ENCODE measurements around the gene RBM38.

DNA sequence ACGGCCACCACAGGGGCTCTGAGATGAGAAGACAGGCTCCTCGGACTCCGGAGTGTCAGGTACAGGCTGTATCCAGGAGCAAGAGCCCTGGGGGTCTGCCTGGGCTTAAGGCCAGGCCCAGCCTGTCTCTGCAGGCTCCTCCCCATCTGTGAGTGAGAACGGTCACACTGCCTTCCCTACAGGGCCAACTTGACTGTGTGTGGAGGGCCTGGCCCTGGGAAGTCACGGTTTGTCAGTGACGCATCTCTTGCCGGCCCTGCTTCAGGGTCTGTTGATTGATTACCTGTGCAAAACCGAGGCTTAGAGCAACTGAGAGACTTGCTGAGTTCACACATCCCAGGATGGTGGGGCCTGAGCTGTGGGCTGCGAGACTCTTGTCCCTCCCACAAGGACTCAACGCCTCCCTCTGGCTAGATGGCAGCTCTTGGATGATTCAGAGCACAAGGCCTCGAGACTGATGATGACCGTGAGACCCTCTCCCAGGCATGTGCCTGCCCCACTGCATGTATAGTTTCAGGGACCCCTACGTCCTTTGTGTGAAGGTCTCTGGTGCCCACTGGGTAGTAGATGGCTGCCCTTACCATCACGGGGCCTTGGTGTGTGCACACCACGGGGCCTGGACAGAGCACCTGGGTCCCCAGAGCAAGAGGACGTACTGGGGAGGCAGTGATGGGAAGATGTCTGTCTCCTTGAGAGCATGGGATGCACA, 5.9 kb downstream of the RBM38 start:
- TF ChIP-seq MYC (IDR thresholded peaks at IDR 0.05; ENCODE audit: borderline replicate concordance, low read length) (no peak), POLR2A (IDR thresholded peaks at IDR 0.05; ENCODE audit: low read length) (no peak), ZFP36 (IDR thresholded peaks at IDR 0.05; ENCODE audit: borderline replicate concordance, partially characterized antibody) (no peak), CHD4 (IDR thresholded peaks at IDR 0.05; ENCODE audit: borderline replicate concordance) (no peak), EP300 (IDR thresholded peaks at IDR 0.05) (no peak), RAD21 (conservative IDR thresholded peaks at IDR 0.05 in 1 of 2, IDR thresholded peaks at IDR 0.05 in 1 of 2) (no peak), TP53 (CRISPR knock-in tag; IDR thresholded peaks at IDR 0.05) (no peak), FOSL2 (IDR thresholded peaks at IDR 0.05) (no peak), FOSL2 (CRISPR knock-in tag; IDR thresholded peaks at IDR 0.05) (no peak)
- TF ChIP-seq, protein P1, sequence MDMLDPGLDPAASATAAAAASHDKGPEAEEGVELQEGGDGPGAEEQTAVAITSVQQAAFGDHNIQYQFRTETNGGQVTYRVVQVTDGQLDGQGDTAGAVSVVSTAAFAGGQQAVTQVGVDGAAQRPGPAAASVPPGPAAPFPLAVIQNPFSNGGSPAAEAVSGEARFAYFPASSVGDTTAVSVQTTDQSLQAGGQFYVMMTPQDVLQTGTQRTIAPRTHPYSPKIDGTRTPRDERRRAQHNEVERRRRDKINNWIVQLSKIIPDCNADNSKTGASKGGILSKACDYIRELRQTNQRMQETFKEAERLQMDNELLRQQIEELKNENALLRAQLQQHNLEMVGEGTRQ (IDR thresholded peaks at IDR 0.05) = no peak
- TF ChIP-seq, protein P2, sequence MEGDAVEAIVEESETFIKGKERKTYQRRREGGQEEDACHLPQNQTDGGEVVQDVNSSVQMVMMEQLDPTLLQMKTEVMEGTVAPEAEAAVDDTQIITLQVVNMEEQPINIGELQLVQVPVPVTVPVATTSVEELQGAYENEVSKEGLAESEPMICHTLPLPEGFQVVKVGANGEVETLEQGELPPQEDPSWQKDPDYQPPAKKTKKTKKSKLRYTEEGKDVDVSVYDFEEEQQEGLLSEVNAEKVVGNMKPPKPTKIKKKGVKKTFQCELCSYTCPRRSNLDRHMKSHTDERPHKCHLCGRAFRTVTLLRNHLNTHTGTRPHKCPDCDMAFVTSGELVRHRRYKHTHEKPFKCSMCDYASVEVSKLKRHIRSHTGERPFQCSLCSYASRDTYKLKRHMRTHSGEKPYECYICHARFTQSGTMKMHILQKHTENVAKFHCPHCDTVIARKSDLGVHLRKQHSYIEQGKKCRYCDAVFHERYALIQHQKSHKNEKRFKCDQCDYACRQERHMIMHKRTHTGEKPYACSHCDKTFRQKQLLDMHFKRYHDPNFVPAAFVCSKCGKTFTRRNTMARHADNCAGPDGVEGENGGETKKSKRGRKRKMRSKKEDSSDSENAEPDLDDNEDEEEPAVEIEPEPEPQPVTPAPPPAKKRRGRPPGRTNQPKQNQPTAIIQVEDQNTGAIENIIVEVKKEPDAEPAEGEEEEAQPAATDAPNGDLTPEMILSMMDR (IDR thresholded peaks at IDR 0.05) = no peak
- TF ChIP-seq, protein P3, sequence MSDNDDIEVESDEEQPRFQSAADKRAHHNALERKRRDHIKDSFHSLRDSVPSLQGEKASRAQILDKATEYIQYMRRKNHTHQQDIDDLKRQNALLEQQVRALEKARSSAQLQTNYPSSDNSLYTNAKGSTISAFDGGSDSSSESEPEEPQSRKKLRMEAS (IDR thresholded peaks at IDR 0.05) = no peak
